Stimulated activated naive CD8-positive, alpha-beta T cell treated with anti-CD3 and anti-CD28 coated beads, Interleukin-15, amount 100 ng/mL, for 72 hours (primary cell): ENCODE results near the gene TUBB6.

ENCODE experiments used
- ATAC-seq: fragments of 150-1000 bp; cut with Tn5 transposase; 2 replicates; pipeline ENCODE4 v1.10.0; 2021; ENCODE audit warnings: mild to moderate bottlenecking, moderate library complexity
- DNase-seq, 2 donors: peaks; one replicate each; pipeline ENCODE4 v3.0.0; 2021 to 2022
- H3K27ac Mint-ChIP-seq, 2 donors: one replicate each; pipeline ENCODE4 v1.8.0; 2022; ENCODE audit warnings: mild to moderate bottlenecking in 2 of 2, mixed read lengths in 2 of 2, moderate library complexity in 2 of 2
- H3K27me3 Mint-ChIP-seq: one replicate; pipeline ENCODE4 v1.8.0; 2022; ENCODE audit warnings: mixed read lengths
- H3K4me1 Mint-ChIP-seq: one replicate; pipeline ENCODE4 v1.8.0; 2022; ENCODE audit warnings: mild to moderate bottlenecking, mixed read lengths
- H3K4me3 Mint-ChIP-seq, 2 donors: one replicate each; pipeline ENCODE4 v1.8.0; 2022; ENCODE audit warnings: mild to moderate bottlenecking in 2 of 2, mixed read lengths in 2 of 2, moderate library complexity in 1 of 2
- H3K9me3 Mint-ChIP-seq, 2 donors: one replicate each; pipeline ENCODE4 v1.8.0; 2022; ENCODE audit warnings: mixed read lengths in 2 of 2

Gene TUBB6

DNA sequence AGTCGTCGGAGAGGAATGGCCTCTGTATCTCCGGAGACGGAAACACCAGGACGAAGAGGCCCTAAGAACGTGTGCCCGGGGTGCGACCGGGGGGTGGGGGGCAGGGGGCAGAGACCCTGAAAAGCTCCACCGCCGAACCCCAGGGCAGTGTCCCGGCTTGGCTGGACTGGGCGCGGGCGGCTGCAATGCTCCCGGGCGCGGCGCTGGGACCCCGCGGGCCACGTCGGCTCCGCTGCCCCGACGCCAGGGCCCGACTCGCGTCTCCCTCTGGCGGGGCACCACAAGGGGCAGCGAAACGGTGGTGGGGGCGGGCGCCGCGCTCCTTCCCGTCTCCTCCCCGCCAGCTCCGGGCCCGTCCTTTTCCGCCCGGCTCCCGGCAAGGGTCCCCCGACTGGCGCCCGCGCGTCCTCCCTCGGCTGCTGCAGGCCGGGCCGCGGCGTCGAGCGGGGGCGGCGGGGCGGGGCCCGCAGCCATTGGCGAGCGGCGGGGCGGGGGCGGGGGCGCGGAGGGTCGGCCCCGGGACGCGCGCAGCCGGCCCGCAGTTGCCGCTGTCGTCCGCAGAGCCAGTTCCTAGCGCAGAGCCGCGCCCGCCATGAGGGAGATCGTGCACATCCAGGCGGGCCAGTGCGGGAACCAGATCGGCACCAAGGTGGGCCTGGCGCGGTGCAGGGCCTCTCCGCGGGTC lies at the start of gene TUBB6:
TSS of gene TUBB6 (plus strand) at position 541 of the 685 bp plus-strand sequence. CDS start at position 593, 52 bp downstream.
- no peaks in the 10 kb centered on the region for H3K9me3 Mint-ChIP-seq
- ATAC-seq, result peak; percentile 82
- H3K27ac Mint-ChIP-seq, result peak within 1 kb of the TSS; percentile 78 to 93
- peaks cover 19% of the 10 kb centered on the region for H3K4me1 Mint-ChIP-seq
- H3K4me3 Mint-ChIP-seq, result peak within 1 kb of the TSS; percentile 86 to 87
- H3K27me3 Mint-ChIP-seq, result peaks cover 50% of the 10 kb centered on the region
- DNase-seq, result peak; percentile 66 to 67

DNA sequence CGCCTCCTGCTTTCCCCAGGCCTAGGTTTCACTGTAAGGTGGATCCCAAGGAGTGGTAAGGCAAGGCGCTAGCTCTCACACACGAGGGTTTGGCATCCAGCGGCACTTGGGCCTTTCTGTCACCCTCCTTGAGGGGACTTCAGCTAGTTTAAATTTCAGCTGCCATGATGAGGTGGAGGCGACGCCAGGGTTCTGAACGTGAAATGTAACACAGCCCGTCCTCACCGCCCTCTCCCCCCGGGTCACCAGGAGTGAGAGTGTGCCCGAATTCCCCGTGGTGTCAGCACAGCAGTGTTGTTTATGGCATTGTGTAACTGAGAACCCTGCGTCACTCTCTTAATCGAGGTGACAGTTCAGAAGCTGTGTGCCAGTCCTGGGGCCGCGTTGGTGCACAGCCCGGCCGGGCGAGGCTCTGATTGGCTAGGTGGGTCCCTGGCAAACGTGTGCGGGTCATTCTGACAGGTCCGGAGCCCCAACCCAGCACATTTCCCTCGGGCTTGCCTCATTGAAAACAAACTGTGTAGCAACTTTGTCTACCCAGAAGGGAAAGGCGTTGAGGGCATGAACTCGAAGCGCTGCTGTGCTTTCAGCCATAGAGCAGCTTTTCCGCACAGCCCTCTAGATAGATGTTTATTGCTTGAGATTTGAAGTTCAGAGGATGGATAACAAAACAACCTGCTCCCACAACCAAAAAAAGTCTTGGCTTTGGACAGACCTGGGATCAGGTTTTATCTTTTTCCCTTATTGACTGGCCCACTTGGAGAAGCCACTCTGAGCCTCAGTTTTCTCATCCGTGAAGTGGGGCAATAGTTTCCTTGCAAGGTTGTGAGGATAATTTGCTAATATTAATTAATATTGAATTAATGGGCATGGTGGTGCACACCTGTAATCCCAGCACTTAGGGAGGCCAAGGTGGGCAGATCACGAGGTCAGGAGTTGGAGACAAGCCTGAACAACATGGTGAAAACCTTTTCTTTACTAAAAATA lies 49.0 kb upstream of the TUBB6 start:
- Mint-ChIP-seq H3K27ac (no peak overlapping the region), H3K27me3 (peaks cover 63% of the 10 kb centered on the region), H3K4me1 (peaks cover 6% of the 10 kb centered on the region), H3K9me3 (no peaks in the 10 kb centered on the region), H3K4me3 (no peak overlapping the region)
- no peak for ATAC-seq
- no peak for DNase-seq

DNA sequence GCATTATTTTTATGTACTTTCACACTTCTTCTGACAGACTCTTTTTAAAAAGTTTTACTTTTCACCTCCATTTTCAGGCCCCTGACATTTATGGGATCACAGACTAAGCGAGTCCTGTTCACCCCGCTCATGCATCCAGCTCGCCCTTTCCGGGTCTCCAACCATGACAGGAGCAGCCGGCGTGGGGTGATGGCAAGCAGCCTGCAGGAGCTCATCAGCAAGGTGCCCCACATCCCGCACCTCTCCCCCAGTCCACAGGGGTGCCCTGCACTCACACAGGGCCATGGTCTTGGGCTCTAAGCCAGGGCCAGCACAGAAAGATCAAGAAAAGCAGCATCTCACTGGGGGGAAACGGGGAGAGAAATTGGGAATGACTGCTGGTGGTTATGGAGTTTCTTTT lies 45.3 kb upstream of the TUBB6 start:
- peaks cover 34% of the 10 kb centered on the region for H3K27me3 Mint-ChIP-seq
- no peak for DNase-seq
- H3K9me3 Mint-ChIP-seq, result no peaks in the 10 kb centered on the region

DNA sequence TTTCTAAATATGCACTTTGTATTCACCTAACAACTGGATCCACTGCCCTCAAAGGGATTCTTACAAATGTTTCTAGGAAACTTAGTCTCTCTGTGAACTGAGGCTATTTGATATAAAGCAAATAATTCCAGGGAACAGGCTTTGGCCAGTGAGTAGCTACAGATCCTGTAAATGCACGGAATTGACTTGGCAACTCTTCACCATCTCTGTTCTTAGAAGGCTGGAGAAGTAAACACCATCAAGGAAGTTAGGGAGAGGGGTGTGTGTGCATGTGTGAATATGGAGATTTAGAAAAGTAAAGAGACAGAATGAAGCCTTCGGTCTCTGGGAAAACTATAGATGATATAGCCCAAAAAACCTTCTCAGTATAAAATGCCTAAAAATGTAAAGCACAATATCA lies 43.2 kb upstream of the TUBB6 start:
- ATAC-seq (no peak), DNase-seq (no peak)
- no peaks in the 10 kb centered on the region for H3K9me3 Mint-ChIP-seq
- peaks cover 21% of the 10 kb centered on the region for H3K27me3 Mint-ChIP-seq
- H3K4me3 Mint-ChIP-seq, result no peak overlapping the region
- H3K27ac Mint-ChIP-seq, result no peak overlapping the region
- no peaks in the 10 kb centered on the region for H3K4me1 Mint-ChIP-seq

More for the DNA sequence above, 45.3 kb upstream of the TUBB6 start:
- Mint-ChIP-seq H3K27ac (no peak overlapping the region), H3K4me3 (no peak overlapping the region), H3K4me1 (no peaks in the 10 kb centered on the region)
- ATAC-seq, result no peak

DNA sequence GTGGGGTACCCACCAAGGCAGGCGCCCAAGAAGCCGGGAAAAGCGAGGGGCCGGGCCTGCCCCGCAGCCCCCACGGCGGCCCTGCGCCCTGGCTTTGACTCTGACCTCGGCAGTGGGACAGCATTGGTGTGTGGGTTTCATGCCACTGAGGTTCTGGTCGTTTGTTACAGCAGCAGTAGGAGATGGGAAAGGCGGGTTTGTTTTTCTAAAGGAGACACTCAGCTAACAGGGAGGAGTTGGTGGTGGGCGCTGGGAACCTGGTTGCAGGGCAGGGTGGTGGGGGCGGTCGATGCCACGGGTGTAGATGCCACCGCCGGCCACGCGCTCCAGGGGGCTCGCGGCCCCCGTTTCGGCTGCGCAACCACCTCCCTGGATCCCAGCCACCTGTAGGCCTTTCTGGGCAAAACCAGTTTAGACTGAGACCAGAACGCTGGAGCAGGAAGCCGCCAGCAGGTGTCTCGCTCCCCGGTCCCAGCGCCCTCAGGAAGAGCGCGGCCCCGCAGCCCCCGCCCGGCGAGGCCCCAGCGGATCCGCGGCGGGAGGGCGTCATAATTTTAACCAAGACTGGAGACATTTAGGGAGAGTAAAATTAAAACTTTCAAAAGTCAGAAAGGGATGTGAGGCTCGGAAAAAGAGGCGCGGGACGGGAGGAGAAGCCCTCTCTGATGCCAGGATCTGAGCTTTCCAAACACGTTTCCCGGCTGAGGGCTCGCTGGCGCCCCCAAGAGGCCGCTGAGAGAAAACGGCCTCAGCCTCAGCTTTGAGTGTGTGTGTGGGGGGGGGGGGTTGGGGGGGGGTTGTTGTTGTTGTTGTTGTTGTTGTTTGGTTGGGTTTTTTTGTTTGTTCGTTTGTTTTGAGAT lies 36.4 kb upstream of the TUBB6 start:
- peak; percentile 92 for ATAC-seq
- Mint-ChIP-seq H3K27ac (no peak overlapping the region), H3K27me3 (peaks cover 10% of the 10 kb centered on the region), H3K4me3 (peak overlapping the region; percentile 43 to 51), H3K9me3 (no peaks in the 10 kb centered on the region), H3K4me1 (peaks cover 6% of the 10 kb centered on the region)
- DNase-seq, result peak; percentile 57 to 68

DNA sequence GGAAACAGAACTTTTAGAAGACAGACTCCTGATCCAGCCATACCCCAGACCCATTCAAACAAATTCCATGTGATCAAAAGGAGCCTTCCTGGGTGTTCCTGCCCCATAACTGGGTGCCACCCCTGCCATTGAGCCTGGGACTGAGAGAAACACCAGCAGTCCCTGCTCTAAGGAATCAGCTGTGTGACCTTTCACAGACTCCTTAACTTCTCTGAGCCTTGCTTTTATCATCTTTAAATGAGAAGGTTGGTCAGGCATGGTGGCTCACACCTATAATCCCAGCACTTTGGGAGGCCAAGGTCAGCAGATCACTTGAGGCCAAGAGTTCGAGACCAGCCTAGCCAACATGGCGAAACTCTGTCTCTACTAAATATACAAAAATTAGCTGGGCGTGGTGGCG lies 33.2 kb upstream of the TUBB6 start:
- H3K27ac Mint-ChIP-seq, result no peak overlapping the region
- peaks cover 6% of the 10 kb centered on the region for H3K4me1 Mint-ChIP-seq
- no peaks in the 10 kb centered on the region for H3K9me3 Mint-ChIP-seq
- DNase-seq, result no peak
- no peak for ATAC-seq
- H3K4me3 Mint-ChIP-seq, result no peak overlapping the region
- H3K27me3 Mint-ChIP-seq, result peaks cover 18% of the 10 kb centered on the region

DNA sequence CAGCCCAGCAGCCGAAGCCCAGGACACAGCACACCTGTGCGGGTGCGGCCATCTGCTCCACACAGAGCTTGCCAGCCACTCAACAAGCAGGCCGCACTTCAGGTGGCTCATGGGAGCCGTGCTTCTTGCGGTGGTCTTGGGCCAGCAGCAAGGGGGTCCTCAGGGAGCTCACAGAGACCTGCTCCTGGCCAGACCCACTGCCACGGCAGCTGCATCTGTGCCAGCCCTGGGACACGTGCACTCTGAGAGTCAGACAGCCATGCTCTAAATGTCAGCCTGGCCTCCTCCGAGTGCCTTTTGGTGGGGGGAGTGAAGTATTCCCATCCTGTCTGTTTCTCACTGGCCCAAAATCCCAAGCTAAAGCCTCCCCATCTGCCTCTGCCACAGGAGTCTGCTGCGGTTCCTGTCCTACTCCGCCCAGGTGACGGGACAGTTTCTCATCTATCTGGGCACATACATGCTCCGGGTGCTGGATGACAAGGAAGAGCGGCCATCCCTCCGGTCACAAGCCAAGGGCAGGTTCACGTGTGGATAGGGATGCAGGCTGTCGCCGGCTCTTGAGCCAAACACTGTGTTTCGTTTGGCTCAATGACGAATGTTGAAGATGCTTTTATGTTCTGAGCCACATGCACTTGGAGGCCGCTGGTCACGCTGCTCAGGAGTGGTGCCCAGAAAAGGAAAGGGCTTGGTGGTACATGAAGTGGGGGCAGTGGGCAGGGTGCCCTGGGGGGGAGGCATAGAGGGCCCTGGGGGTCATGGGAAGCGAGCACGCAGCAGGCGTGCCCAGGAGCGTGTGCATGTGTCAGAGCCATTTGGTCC lies 31.1 kb upstream of the TUBB6 start:
- Mint-ChIP-seq H3K4me3 (no peak overlapping the region), H3K27me3 (peaks cover 18% of the 10 kb centered on the region), H3K9me3 (no peaks in the 10 kb centered on the region), H3K27ac (no peak overlapping the region), H3K4me1 (no peaks in the 10 kb centered on the region)
- no peak for ATAC-seq
- DNase-seq, result no peak

DNA sequence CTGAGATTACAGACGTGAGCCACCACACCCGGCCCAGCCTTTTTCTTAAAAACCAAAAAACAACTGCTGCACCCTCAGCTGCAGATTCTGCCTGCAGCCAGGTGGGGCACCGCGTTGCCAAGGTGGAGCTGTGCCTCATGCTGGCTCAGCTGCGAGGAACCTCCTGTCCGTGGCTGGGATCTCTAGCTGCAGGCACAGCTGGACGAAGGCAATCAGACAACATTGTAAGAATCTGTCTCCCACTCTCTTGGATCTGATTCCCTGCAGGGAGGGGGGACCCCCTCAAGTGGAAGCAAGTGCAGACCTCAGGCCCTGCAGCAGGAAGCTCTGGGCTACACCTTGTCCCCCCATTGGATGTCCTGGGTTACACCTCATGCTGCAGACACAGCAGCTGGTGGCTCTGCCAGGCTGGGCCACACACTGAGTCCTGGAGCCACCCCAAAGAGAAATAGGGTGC lies 29.8 kb upstream of the TUBB6 start:
- ATAC-seq (no peak), DNase-seq (no peak)
- peaks cover 21% of the 10 kb centered on the region for H3K27me3 Mint-ChIP-seq
- no peak overlapping the region for H3K27ac Mint-ChIP-seq
- no peak overlapping the region for H3K4me3 Mint-ChIP-seq
- H3K9me3 Mint-ChIP-seq, result no peaks in the 10 kb centered on the region
- H3K4me1 Mint-ChIP-seq, result no peaks in the 10 kb centered on the region

DNA sequence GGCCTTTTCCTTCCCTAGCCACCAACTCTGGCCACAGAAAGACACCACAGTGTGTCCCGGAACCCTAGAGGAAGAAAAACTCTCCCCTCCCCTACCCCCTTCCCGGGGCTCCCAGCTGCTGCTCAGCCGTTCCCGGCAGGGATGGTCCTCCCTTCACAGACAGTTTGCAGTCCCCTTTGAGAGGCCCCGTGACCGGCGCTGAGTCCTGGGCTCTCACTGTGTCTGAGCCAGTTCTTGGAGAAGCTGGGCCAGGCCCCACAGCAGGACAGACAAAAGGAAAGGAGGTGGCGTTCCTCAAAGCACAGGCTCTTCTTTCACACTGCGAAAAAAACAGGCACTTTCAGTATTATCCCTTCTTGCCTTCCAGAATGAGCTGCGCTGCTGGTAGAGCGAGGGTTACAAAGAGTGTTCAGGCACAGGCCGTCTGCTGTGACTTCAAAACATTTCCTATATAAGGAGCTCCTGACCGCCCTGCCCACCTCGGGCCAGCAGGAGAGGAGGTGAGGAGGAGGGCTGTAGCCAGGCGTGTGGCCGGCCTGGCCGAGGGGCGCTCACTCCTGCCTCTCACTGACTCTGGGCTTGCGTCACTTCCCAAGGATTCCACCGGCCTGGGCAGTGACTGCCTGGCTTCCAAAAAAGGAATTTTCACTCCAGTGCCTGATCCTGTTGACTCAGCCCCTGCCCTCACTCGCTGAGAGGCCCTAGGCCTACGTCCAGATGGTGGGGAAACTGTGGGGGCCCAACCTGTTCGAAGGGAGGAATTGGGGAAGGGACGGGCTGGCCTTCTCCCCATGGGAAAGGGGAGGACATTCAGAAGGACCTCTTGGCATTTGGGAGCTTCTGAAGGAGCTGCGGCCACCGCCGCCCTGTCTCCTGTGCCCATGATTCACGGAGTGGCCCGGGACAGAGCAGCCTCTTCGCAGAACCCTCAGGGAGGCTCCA lies 29.0 kb upstream of the TUBB6 start:
- DNase-seq (no peak), ATAC-seq (no peak)
- no peaks in the 10 kb centered on the region for H3K9me3 Mint-ChIP-seq
- H3K27me3 Mint-ChIP-seq, result peaks cover 29% of the 10 kb centered on the region
- no peaks in the 10 kb centered on the region for H3K4me1 Mint-ChIP-seq
- H3K27ac Mint-ChIP-seq, result peak overlapping the region in 1 of 2 donors; percentile 19
- no peak overlapping the region for H3K4me3 Mint-ChIP-seq

DNA sequence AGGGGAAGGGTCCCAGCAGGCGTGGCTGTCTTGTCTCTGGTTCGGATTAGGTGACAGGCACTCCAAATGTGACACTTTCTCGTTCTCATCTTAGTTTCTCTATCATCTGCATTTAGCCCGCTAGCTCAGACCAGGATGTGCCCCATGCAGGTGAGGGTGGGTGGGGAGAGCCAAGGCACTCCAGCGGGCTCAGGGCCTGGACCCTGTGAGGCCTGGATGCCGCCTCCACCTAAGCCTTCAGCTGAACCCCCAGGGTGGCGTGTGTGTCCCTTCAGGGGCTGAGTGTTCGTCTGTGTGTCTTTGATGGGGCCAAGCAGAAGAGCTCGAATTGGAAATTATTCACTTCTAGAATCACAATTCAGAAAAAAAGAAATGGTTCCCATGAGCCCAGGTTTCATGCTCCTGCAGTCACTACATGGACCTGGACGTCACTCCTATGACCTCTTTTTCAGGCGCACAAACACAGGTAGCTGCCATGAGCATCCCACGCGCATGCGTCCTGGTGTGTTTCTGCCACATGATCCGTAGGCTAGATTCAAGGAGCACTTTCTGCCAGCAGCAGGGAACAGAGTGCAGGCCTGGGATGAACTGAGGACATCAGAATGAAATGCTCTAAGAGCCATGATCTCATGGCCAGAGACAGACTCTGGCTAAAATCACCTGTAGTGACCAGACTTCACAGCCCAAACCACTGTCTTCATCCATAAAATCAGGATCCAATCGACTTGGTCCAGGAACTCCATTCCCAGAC lies 28.1 kb upstream of the TUBB6 start:
- DNase-seq (no peak), ATAC-seq (no peak)
- Mint-ChIP-seq H3K9me3 (no peaks in the 10 kb centered on the region), H3K4me1 (no peaks in the 10 kb centered on the region), H3K27ac (no peak overlapping the region), H3K4me3 (no peak overlapping the region), H3K27me3 (peaks cover 38% of the 10 kb centered on the region)

DNA sequence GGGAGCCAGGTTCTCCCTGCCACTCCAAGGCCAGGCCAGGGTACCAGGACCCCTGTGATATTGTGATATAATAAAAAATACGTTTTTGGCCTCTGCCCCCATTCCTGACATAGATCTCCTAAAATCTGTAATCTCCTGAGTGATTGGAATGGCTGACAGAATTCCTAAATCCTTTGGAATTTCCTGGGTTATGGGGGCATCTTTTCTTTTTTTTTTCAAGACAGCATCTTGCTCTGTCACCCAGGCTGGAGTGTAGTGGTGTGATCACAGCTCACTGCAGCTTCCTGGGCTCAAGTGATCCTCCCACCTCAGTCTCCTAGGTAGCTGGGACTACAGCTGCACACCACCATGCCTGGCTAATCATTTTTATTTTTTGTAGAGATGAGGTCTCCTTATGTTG lies 26.2 kb upstream of the TUBB6 start:
- ATAC-seq (no peak), DNase-seq (no peak)
- Mint-ChIP-seq H3K4me3 (no peak overlapping the region), H3K4me1 (no peaks in the 10 kb centered on the region), H3K9me3 (no peaks in the 10 kb centered on the region), H3K27ac (no peak overlapping the region), H3K27me3 (peaks cover 40% of the 10 kb centered on the region)

DNA sequence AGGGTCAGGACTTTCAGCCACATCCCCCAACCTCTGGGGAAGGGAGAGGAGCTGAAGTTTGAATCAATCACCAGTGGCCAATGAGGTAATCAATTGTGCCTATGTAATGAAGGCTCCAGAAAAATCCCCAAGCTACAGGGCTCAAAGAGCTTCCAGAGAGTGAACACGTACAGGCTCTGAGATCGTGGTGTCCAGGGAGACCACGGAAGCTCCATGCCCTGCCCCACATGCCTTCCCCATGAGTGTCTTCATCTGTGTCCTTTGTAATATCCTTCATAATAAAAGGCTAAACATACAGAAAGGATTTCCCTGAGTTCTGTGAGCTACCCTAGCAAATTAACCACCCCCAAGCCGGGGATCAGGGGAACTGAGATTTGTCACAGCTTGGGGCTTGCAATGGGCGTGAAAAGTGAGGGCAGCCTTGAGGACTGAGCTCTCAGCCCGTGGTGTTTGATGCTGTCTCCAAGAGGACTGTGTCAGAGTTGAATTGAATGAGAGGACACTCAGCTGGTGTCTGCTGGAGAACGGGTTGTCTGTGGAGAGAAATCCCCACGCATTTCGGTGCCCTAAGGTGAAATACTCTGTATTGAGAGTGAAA lies 25.5 kb upstream of the TUBB6 start:
- Mint-ChIP-seq H3K9me3 (no peaks in the 10 kb centered on the region), H3K4me1 (peaks cover 2% of the 10 kb centered on the region), H3K27ac (no peak overlapping the region), H3K27me3 (peaks cover 41% of the 10 kb centered on the region), H3K4me3 (no peak overlapping the region)
- DNase-seq, result no peak
- no peak for ATAC-seq

DNA sequence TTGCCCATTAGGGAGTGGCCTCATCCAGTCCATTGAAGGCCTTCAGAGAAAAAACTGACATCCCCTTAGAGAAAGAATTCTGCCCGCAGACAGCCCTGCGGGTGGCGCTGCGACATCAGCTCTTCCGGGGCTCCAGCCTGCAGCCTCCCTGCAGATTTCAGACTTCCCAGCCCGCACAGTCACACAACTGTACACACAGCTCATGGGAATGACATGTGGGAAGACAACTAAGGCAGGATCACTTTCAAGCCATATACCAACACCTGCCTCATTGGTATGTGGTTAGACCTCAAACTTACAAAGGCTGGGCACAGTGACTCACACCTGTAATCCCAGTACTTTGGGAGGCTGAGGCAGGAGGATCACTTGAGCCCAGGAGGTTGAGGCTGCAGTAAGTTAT lies 24.8 kb upstream of the TUBB6 start:
- ATAC-seq, result no peak
- Mint-ChIP-seq H3K9me3 (no peaks in the 10 kb centered on the region), H3K27ac (no peak overlapping the region), H3K4me1 (peaks cover 9% of the 10 kb centered on the region), H3K4me3 (no peak overlapping the region), H3K27me3 (peaks cover 48% of the 10 kb centered on the region)
- DNase-seq, result no peak
